CD4-positive, alpha-beta T cell (primary cell): ENCODE data around the gene KCNN3. TPM values are rescaled to one million over a fixed set of nuclear protein-coding genes. Genes with fewer than 3 reads are reported as not detected.

Experiments used
- ATAC-seq: fragments of 200-7000 bp; cut with Tn5 transposase; one replicate; pipeline ENCODE4 v1.10.0; 2022; ENCODE audit warnings: mild to moderate bottlenecking; ENCODE audit not compliant: poor library complexity
- CTCF ChIA-PET: fragments of 350-600 bp; sonication (Branson Sonifier 250); formaldehyde crosslinking; loops from one replicate; lab custom pipeline; 2021; ENCODE audit warnings: antibody characterized with exemption, inconsistent platforms; lab: Charles Lee
- POLR2A ChIA-PET: fragments of 350-600 bp; sonication (Branson Sonifier 250); formaldehyde crosslinking; loops from one replicate; lab custom pipeline; 2021; ENCODE audit warnings: antibody characterized with exemption, inconsistent platforms; lab: Charles Lee
- DNase-seq, 14 experiments: peaks; one replicate each; pipeline ENCODE4 v3.0.0-alpha.2; 2013 to 2020; ENCODE audit warnings: mixed read lengths in 2 of 14
- H3K27ac ChIP-seq, 2 donors: one replicate each; pipeline versions ENCODE4 v1.5.1 to v1.7.0; 2013; ENCODE audit warnings: low read length in 2 of 2, low read depth in 1 of 2, mild to moderate bottlenecking in 1 of 2
- H3K27me3 ChIP-seq, 2 experiments: 1 replicate in 1 of 2; 2 replicates in 1 of 2; pipeline versions ENCODE4 v1.6.1 to v1.7.0; 2013; ENCODE audit warnings: low read length in 2 of 2, control low read depth in 1 of 2, mild to moderate bottlenecking in 1 of 2, moderate library complexity in 1 of 2; ENCODE audit not compliant: insufficient read depth in 2 of 2, control insufficient read depth in 1 of 2
- H3K36me3 ChIP-seq: one replicate; pipeline ENCODE4 v1.6.1; 2013; ENCODE audit warnings: low read length, control low read depth; ENCODE audit not compliant: insufficient read depth
- H3K4me1 ChIP-seq: one replicate; pipeline ENCODE4 v1.6.1; 2013; ENCODE audit warnings: low read length, control low read depth; ENCODE audit not compliant: insufficient read depth
- H3K4me3 ChIP-seq: one replicate; pipeline ENCODE4 v1.5.1; 2013; ENCODE audit warnings: mild to moderate bottlenecking, low read length, moderate library complexity
- H3K9me3 ChIP-seq, 2 experiments: 1 replicate in 1 of 2; 2 replicates in 1 of 2; pipeline versions ENCODE4 v1.6.1 to v1.7.0; 2013; ENCODE audit warnings: low read length in 2 of 2, mild to moderate bottlenecking in 2 of 2, control low read depth in 1 of 2, moderate library complexity in 1 of 2; ENCODE audit not compliant: control insufficient read depth in 1 of 2, insufficient read depth in 1 of 2
- H3K27ac Mint-ChIP-seq: one replicate; pipeline ENCODE4 v1.8.0; 2020; ENCODE audit warnings: mixed read lengths
- H3K27me3 Mint-ChIP-seq: one replicate; pipeline ENCODE4 v1.8.0; 2021; ENCODE audit warnings: mixed read lengths
- H3K36me3 Mint-ChIP-seq: one replicate; pipeline ENCODE4 v1.8.0; 2021; ENCODE audit warnings: low read depth, mixed read lengths
- H3K4me1 Mint-ChIP-seq: one replicate; pipeline ENCODE4 v1.8.0; 2021; ENCODE audit warnings: low read depth, mixed read lengths
- H3K4me3 Mint-ChIP-seq: one replicate; pipeline ENCODE4 v1.8.0; 2020; ENCODE audit warnings: mild to moderate bottlenecking, mixed read lengths
- H3K9me3 Mint-ChIP-seq: one replicate; pipeline ENCODE4 v1.8.0; 2020; ENCODE audit warnings: mixed read lengths
- intact Hi-C, 2 experiments: fragments of 100-400 bp; cut with DNase I in 1 of 2; cut with micrococcal nuclease in 1 of 2; formaldehyde crosslinking; loops; one replicate each; pipeline versions ENCODE4 v1.15.1 to v1.9.0; 2023 to 2025; cut with DNase I, micrococcal nuclease
- total RNA-seq, 174 experiments: library from RNA in 2 of 174; stranded (reverse) in 2 of 174; gene quantifications; one replicate each; pipeline ENCODE4 v1.2.3 and lab custom pipeline; 2021 to 2026
- TF ChIP-seq, protein P1 (sequence below): fragments of 200-600 bp; IDR thresholded peaks from one replicate; pipeline ENCODE4 v1.8.0; 2022; ENCODE audit warnings: antibody characterized with exemption, mild to moderate bottlenecking

The KCNN3 gene
- total RNA-seq, 2 experiments from 2014 or later = not detected

DNA sequence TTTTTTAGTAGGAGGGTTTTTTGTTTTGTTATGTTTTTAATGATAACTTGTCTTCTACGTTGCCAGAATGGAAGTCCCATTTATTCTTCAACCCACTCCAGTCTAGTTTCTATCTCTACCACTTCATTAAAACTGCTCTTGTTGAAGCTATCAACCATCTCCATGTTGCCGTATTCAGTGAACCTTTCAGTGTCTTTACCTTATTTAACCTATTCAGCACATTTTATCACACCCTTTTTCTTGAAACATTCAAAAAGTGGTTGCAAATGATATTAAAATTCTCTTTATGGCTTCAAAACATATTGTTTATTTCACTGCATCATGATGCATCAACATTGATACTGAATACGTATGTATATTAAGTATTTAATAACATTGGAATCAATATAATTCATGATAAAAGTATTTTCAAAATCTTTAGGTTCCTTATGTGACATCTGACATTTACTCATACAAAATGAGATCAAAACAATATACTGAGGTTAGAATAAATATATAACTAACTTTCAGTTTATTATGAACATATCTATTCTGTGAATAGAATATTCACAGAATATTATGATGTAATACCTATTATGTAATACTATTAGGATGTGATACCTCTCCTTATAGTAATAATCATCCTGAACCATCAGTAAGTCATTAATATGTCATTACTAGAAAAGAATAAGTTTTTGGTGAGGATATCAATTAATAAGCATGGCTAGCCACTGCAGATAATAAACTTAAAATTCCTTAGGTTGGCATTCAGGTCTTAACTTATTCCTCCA, 210.1 kb downstream of the KCNN3 start:
- Mint-ChIP-seq H3K36me3 (no peaks in the 10 kb centered on the region), H3K9me3 (no peaks in the 10 kb centered on the region), H3K27me3 (peaks cover 35% of the 10 kb centered on the region), H3K4me3 (no peak overlapping the region), H3K27ac (no peak overlapping the region), H3K4me1 (no peaks in the 10 kb centered on the region)
- H3K4me1 ChIP-seq = no peaks in the 10 kb centered on the region
- intact Hi-C loops = loop anchor here in 1 of 2 experiments (10.0 kb wide), 2 partner anchors 175 to 365 kb away; no protein-coding TSS in a partner anchor
- CTCF ChIA-PET = no interaction called here
- H3K27me3 ChIP-seq = peaks cover 0 to 8% of the 10 kb centered on the region in 2 experiments
- TF ChIP-seq, protein P1, sequence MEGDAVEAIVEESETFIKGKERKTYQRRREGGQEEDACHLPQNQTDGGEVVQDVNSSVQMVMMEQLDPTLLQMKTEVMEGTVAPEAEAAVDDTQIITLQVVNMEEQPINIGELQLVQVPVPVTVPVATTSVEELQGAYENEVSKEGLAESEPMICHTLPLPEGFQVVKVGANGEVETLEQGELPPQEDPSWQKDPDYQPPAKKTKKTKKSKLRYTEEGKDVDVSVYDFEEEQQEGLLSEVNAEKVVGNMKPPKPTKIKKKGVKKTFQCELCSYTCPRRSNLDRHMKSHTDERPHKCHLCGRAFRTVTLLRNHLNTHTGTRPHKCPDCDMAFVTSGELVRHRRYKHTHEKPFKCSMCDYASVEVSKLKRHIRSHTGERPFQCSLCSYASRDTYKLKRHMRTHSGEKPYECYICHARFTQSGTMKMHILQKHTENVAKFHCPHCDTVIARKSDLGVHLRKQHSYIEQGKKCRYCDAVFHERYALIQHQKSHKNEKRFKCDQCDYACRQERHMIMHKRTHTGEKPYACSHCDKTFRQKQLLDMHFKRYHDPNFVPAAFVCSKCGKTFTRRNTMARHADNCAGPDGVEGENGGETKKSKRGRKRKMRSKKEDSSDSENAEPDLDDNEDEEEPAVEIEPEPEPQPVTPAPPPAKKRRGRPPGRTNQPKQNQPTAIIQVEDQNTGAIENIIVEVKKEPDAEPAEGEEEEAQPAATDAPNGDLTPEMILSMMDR = no peak
- no peak overlapping the region for H3K27ac ChIP-seq
- POLR2A ChIA-PET = interaction anchor here (0.6 kb wide), 1 partner anchor 45 kb away, joined by 3 read pairs; no protein-coding TSS in a partner anchor
- H3K36me3 ChIP-seq = no peaks in the 10 kb centered on the region
- H3K4me3 ChIP-seq = no peak overlapping the region
- no peak for ATAC-seq
- no peaks in the 10 kb centered on the region for H3K9me3 ChIP-seq
- DNase-seq = no peak

GRCh38 chr1:154657556-154657955, 212.5 kb downstream of the KCNN3 start:
- no peak overlapping the region for H3K4me3 Mint-ChIP-seq
- H3K27ac Mint-ChIP-seq = no peak overlapping the region
- H3K4me1 ChIP-seq = no peaks in the 10 kb centered on the region
- peaks cover 45% of the 10 kb centered on the region for H3K27me3 Mint-ChIP-seq
- TF ChIP-seq, protein P1 = no peak
- ChIA-PET CTCF (interaction anchor here (1.5 kb wide), 1 partner anchor 12 kb away, joined by 6 read pairs; no protein-coding TSS in a partner anchor), POLR2A (no interaction called here)
- peaks cover 0 to 8% of the 10 kb centered on the region in 2 experiments for H3K27me3 ChIP-seq
- no peaks in the 10 kb centered on the region for H3K9me3 Mint-ChIP-seq
- no peak for ATAC-seq
- no peaks in the 10 kb centered on the region for H3K4me1 Mint-ChIP-seq
- H3K36me3 ChIP-seq = no peaks in the 10 kb centered on the region
- H3K4me3 ChIP-seq = no peak overlapping the region
- H3K9me3 ChIP-seq = no peaks in the 10 kb centered on the region
- H3K27ac ChIP-seq = no peak overlapping the region
- intact Hi-C loops = no loop called here
- H3K36me3 Mint-ChIP-seq = no peaks in the 10 kb centered on the region
- no peak for DNase-seq

- Mint-ChIP-seq H3K9me3 (no peaks in the 10 kb centered on the region), H3K27me3 (peaks cover 21% of the 10 kb centered on the region), H3K4me3 (no peak overlapping the region), H3K27ac (no peak overlapping the region), H3K36me3 (no peaks in the 10 kb centered on the region), H3K4me1 (no peaks in the 10 kb centered on the region)
- DNase-seq = no peak
- Histone ChIP-seq H3K4me1 (no peaks in the 10 kb centered on the region), H3K9me3 (no peaks in the 10 kb centered on the region), H3K27ac (no peak overlapping the region), H3K36me3 (no peaks in the 10 kb centered on the region), H3K27me3 (no peaks in the 10 kb centered on the region), H3K4me3 (no peak overlapping the region)
- TF ChIP-seq, protein P1 = no peak
- ATAC-seq = no peak
- intact Hi-C loops = no loop called here
- POLR2A ChIA-PET = no interaction called here
- CTCF ChIA-PET = no interaction called here
These were observed 217.2 kb downstream of the KCNN3 start for GRCh38 chr1:154652893-154653292.

Other genes with a start within 250 kb of the KCNN3 start
- 1 to 10 TPM; 6.6 to 7.4 TPM for gene PMVK, start 66.4 kb upstream of the KCNN3 start, total RNA-seq
- gene PBXIP1, start 85.8 kb upstream of the KCNN3 start, total RNA-seq = 100 to 1,000 TPM; 434 to 440 TPM
- gene PYGO2, start 91.5 kb upstream of the KCNN3 start, total RNA-seq = 10 to 100 TPM; 30.3 to 32.8 TPM
- gene SHC1, start 100.5 kb upstream of the KCNN3 start, total RNA-seq = 10 to 100 TPM; 59.9 to 60.0 TPM
- gene CKS1B, start 104.4 kb upstream of the KCNN3 start, total RNA-seq = 1 to 10 TPM; 1.4 to 3.9 TPM
- 10 to 100 TPM; 16.7 to 19.4 TPM for gene FLAD1, start 113.1 kb upstream of the KCNN3 start, total RNA-seq
- not detected for gene LENEP, start 123.3 kb upstream of the KCNN3 start, total RNA-seq
- gene ZBTB7B, start 132.5 kb upstream of the KCNN3 start, total RNA-seq = 10 to 100 TPM; 22.8 to 25.1 TPM
- gene DCST2, start 163.5 kb upstream of the KCNN3 start, total RNA-seq = 1 to 10 TPM; 1.4 to 2.2 TPM
- gene DCST1, start 163.5 kb upstream of the KCNN3 start, total RNA-seq = under 1 TPM; 0.33 to 0.39 TPM
- gene ADAM15, start 181.0 kb upstream of the KCNN3 start, total RNA-seq = 10 to 100 TPM; 17.2 to 20.1 TPM
- gene EFNA4, start 193.5 kb upstream of the KCNN3 start, total RNA-seq = 1 to 10 TPM; 2.4 to 3.3 TPM
- under 1 TPM; 0.22 to 0.47 TPM for gene EFNA3, start 208.6 kb upstream of the KCNN3 start, total RNA-seq